IMR-90 (cell line): Measurements from ENCODE around the gene HMCN1.

Source experiments
- MAFK ChIP-seq: IDR thresholded peaks from 2 replicates; pipeline ENCODE4 v1.6.1; 2012; ENCODE audit warnings: low read depth, low read length, improper control_type of control experiment
- MAZ ChIP-seq: IDR thresholded peaks from 2 replicates; pipeline ENCODE4 v1.6.1; 2012; ENCODE audit warnings: low read depth, mild to moderate bottlenecking, low read length, improper control_type of control experiment, moderate library complexity, borderline replicate concordance
- MXI1 ChIP-seq: IDR thresholded peaks from 2 replicates; pipeline ENCODE4 v1.6.1; 2012; ENCODE audit warnings: low read depth, mild to moderate bottlenecking, low read length, moderate library complexity, borderline replicate concordance
- POLR2A ChIP-seq: IDR thresholded peaks from 2 replicates; pipeline ENCODE4 v1.6.1; 2012; ENCODE audit warnings: mild to moderate bottlenecking, low read depth, low read length
- RAD21 ChIP-seq: IDR thresholded peaks from 2 replicates; pipeline ENCODE4 v1.6.1; 2012; ENCODE audit warnings: low read length, improper control_type of control experiment
- TF ChIP-seq, protein P1 (sequence below): fragments of 150-350 bp; IDR thresholded peaks from 2 replicates; pipeline ENCODE4 v1.6.1; 2016; ENCODE audit warnings: low read depth, mild to moderate bottlenecking, low read length, moderate library complexity, borderline replicate concordance
- TF ChIP-seq, protein P2 (sequence below): conservative IDR thresholded peaks from 2 replicates; pipeline ENCODE4 v1.5.1; 2012; ENCODE audit warnings: mild to moderate bottlenecking, low read depth, low read length, improper control_type of control experiment

DNA sequence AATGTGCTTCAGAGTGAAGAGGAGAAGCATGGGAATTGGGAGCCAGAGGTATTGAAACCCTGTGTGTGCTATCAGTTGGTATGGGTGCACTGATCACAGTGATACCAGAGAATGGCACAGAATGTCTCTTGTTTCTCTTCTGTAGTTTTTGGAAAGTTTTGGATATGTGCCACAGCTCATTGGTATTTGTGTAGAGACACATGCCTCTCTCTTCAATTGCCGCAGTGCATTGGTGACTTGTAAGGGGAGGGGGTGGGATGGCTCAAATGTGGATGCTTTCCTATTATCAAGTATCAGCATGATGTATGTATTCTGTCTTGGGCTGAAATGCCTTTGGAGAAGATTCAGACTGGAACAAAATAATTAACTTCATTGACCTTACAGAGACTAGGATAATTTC lies 101.0 kb downstream of the HMCN1 start:
- no peak for TF ChIP-seq POLR2A
- TF ChIP-seq, protein P1, sequence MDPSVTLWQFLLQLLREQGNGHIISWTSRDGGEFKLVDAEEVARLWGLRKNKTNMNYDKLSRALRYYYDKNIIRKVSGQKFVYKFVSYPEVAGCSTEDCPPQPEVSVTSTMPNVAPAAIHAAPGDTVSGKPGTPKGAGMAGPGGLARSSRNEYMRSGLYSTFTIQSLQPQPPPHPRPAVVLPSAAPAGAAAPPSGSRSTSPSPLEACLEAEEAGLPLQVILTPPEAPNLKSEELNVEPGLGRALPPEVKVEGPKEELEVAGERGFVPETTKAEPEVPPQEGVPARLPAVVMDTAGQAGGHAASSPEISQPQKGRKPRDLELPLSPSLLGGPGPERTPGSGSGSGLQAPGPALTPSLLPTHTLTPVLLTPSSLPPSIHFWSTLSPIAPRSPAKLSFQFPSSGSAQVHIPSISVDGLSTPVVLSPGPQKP: no peak
- TF ChIP-seq, protein P2, sequence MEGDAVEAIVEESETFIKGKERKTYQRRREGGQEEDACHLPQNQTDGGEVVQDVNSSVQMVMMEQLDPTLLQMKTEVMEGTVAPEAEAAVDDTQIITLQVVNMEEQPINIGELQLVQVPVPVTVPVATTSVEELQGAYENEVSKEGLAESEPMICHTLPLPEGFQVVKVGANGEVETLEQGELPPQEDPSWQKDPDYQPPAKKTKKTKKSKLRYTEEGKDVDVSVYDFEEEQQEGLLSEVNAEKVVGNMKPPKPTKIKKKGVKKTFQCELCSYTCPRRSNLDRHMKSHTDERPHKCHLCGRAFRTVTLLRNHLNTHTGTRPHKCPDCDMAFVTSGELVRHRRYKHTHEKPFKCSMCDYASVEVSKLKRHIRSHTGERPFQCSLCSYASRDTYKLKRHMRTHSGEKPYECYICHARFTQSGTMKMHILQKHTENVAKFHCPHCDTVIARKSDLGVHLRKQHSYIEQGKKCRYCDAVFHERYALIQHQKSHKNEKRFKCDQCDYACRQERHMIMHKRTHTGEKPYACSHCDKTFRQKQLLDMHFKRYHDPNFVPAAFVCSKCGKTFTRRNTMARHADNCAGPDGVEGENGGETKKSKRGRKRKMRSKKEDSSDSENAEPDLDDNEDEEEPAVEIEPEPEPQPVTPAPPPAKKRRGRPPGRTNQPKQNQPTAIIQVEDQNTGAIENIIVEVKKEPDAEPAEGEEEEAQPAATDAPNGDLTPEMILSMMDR: no peak
- TF ChIP-seq MXI1: no peak
- TF ChIP-seq RAD21: no peak
- TF ChIP-seq MAZ: no peak
- TF ChIP-seq MAFK: no peak
